GM23338 (cell line): ENCODE results near the gene MAP3K5.

Experiments
- EZH2 ChIP-seq: fragments of 200-600 bp; sonication (generic); IDR thresholded peaks from one replicate; pipeline ENCODE4 v1.8.0; 2017; ENCODE audit warnings: antibody characterized with exemption, mild to moderate bottlenecking, low read depth; ENCODE audit not compliant: unreplicated experiment
- JUNB ChIP-seq: IDR thresholded peaks from one replicate; pipeline ENCODE4 v1.6.1; 2016; ENCODE audit warnings: antibody characterized with exemption; ENCODE audit not compliant: unreplicated experiment

GRCh38 chr6:136696783-136697364 is 95.4 kb downstream of the MAP3K5 start:
- TF ChIP-seq JUNB (no peak), EZH2 (no peak)
